Suprapubic skin (tissue), 4 donors: ENCODE data around the gene RAB26.
"Not testable (repeated sequence)": the region's sequence is repeated elsewhere in the genome, so short reads cannot be mapped to it uniquely, and the experiment has no call there.

ENCODE experiments used
- CTCF ChIP-seq, 2 donors: fragments of 200-600 bp in 1 of 2; fragments of 450-650 bp in 1 of 2; sonication (generic) in 1 of 2; IDR thresholded peaks; one replicate each; pipeline ENCODE4 v1.5.1; 2016 to 2019; ENCODE audit warnings: antibody characterized with exemption in 2 of 2, mild to moderate bottlenecking in 1 of 2, moderate library complexity in 1 of 2
- EP300 ChIP-seq: sonication (generic); formaldehyde crosslinking; IDR thresholded peaks from one replicate; pipeline ENCODE4 v1.6.1; 2017; ENCODE audit warnings: antibody characterized with exemption
- POLR2A ChIP-seq, 2 donors: fragments of 450-650 bp; IDR thresholded peaks; one replicate each; pipeline ENCODE4 v1.6.1; 2017; ENCODE audit warnings: antibody characterized with exemption in 2 of 2, mild to moderate bottlenecking in 2 of 2, moderate library complexity in 2 of 2
- POLR2AphosphoS5 ChIP-seq, 3 donors: sonication (generic); formaldehyde crosslinking; IDR thresholded peaks; one replicate each; pipeline ENCODE4 v1.6.1; 2017; ENCODE audit warnings: antibody characterized with exemption in 3 of 3

GRCh38 chr16:2135770-2136490, 12.5 kb upstream of the RAB26 start, which contains the start of gene PKD1:
- not testable (repeated sequence) for TF ChIP-seq CTCF (IDR thresholded peaks at IDR 0.05); EP300
- TF ChIP-seq POLR2A (IDR thresholded peaks at IDR 0.05) = peak in 1 of 2 donors; percentile 29
- TF ChIP-seq POLR2AphosphoS5 (IDR thresholded peaks at IDR 0.05) = peak in 1 of 3 donors; percentile 41
